GM18519 (cell line): ENCODE results near the gene DLL1.

Experiments
- ATAC-seq: cut with Tn5 transposase; IDR thresholded peaks from one replicate; pipeline ENCODE4 v1.9.1; 2021; ENCODE audit warnings: mild to moderate bottlenecking, moderate library complexity; ENCODE audit not compliant: unreplicated experiment, low FRiP score

Gene DLL1

DNA sequence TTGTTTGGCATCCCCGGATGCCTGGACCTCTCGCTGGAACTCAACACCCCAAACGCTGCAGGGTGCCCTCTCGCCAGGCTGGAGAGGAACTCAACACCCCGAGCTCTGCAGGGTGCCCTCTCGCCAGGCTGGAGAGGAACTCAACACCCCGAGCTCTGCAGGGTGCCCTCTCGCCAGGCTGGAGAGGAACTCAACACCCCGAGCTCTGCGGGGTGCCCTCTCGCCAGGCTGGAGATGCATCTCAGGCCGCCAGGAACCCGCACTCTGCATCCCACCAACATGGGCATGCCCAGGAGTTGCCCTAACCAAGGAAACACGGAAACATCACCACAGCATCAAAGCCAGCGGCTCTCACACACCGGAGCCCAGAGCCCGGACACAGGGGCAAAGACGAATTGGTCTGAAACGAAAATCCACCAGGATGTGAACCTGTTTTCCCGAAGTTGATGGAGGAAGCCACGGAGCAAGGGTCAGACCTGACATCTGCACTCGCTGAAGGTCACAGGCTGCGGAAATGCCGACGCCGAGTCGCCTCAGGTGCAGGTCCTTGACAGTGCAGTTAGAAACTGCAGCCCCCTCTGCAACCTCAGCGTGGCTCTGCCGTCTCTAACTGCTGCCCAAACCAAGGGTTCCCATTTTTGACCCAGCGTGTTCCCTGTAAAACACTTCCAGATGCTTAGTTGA lies 37.5 kb downstream of the DLL1 start:
- ATAC-seq: no peak

DNA sequence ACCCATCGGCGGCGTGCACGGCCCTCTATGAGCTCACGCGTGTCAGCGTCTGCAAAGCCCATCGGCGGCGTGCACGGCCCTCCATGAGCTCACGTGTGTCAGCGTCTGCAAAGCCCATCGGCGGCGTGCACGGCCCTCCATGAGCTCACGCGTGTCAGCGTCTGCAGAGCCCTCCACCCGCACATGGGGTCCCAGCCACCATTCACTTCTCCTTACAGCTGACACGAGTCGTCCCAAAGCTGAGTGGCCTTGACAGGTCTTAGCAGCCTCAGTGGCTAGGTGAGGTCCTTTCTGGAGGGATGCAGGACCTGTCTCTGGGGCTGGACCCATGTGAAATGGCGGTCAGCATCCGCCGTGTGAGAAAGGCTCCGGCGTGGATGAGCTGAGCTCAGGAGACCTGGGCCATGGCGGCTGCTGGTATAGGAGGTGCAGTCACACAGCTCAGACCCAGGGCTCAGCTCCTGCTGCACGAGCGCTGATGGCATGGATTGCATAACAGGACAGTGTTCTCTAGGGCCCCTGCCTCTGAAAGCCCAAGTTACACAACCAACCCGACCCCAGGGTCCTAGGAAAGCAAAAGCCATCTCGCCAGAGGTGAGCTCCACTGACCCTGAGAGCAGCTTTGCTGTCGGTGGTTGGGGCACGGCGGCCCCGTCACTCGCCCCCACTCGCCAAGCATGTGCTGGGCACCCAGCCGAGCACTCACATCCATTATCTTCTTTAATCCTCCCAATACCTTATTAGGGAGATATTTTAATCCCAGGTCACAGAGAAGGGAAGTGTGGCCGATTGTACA lies 38.9 kb downstream of the DLL1 start:
- ATAC-seq: no peak

DNA sequence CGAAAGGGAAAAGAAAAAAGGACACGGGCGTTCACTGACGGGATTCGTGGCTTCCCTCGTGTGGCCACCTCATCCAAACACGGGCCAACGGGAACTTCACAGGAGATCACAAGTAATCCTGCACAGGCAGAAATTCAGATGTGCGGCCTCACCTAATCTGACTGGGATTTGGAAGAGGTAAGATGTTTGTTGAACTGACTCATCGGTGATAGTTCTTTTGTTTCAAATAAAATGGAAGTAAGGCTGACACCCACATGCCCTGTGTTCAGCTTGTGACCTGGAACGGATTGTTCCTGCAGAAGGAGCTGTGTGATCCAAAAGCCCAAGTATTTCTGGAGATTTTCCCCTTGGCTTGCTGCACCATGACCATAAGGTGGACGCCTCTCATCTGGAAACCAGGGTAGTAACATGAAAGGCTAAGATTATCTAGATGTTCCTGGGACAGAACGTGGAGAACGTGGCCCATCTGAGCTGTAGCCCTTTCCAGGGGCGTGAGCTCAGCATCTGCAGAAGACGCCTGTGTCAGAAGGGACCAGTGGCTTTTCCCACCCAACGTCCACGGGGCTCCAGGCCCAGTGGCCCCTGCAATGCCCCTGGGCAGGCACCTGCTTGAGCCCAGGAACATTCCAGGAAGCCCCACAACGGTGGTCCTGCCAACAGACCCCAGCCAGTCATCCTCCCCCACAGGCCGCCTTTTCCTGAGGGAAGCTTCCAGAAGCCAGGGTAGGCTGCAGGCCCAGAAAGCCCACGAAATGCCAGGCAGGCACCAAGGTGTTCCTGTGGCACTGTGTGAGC lies 39.7 kb downstream of the DLL1 start:
- ATAC-seq: no peak

DNA sequence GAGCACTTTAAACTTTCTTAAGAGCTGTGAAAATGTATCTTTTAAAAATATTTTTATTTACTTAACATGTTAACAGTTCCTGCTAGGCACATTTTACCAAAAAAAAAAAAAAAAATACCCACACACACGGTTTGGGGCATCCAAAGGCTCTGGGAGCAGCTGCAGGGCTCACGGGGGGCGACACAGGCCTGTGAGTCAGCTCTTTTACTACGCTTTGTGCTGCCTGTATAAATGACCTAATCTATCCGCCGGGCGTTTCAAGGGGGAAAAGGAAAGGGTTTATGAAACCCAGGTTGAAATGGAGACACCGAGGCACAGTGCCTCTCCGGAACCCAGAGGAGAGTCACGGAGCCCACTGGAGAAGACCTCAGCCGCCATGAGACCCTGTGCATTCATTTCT lies 40.4 kb downstream of the DLL1 start:
- ATAC-seq: no peak

DNA sequence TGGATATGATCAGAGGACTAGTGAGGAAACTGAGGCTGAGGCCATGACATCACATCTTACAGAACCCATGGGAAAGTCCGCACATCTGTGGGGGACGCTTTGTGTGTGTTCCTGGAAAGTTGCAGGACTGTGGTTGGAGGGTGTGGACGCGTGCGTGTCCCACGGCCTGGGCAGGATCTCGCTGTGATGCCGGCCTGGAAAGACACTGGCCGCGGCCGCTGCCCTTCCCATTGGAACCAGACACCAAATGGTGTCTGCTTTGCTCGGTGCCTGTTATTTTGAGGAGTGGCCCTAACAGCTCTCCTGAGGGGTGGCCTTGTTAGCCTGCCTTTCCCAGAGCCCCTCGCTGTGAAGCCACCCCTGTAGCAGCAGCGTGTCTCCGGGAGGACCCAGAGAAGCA lies 41.1 kb downstream of the DLL1 start:
- no peak for ATAC-seq

DNA sequence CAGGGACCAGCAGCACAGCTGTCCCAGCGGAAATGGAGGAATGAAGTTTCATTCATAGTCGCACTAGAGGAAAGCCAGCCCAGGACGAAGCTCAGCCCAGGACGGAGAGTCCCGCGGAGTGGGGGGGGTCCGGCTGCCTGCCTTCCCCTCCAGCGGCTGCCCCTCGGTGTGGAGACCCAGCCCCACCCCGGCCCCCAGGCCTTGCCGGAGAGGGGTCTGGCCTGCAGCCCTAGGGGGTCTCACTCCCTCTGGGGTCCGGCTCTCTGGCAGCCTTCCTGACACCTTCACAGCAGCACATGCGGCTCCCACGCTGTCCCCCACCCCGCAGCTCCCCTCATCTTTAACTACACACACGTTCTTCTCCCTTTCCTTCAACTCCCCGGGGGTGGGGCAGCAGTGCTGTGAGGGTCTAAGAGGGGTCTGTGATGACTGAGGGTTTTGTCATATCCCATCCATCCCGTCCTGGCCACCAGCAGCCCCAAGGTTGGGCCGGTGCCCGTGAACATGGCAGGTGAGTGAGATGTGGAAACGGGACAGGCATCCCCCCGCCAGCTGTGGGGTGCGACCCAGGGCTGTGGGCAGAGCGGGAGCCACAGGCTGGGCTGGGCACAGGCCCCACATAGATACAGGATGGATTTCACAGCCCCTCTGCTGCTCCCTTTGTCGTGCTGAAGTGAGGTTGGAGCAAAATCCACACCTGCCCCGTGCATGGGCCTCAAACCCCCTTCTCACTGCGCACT lies 41.8 kb downstream of the DLL1 start:
- ATAC-seq: no peak

DNA sequence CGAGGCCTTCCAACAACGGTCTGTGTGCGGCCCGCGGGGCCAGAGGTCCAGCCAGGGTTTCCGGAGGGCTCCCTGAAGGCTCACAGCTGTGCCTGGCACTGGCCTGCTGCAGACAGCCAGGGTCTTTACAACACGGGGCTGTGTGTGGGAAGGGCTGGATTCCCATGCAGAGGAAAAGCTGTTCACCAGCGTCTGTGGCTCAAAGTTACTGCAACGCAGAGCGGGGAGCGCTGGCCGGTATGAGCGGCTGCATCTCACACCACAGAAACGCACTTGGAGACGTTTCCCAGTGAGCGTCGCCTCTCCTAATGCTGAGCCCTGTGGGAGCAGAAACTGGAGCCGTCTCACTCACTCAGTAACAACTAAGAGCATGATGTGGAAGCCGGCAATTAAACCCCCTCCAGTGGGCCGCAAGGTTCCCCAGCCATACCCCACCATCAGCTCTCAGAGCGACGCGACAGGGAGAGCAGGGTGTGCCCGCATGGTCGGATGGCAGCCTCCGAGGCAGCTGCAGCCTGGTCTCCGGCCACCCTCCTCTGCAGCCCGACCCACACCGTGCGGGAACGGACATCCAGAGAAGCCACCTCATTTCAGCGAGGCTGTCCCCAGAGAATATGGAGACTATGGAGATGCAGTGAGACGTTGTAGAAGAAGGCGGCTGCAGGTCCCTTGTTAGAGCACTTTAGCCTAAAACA lies 42.6 kb downstream of the DLL1 start:
- no peak for ATAC-seq

DNA sequence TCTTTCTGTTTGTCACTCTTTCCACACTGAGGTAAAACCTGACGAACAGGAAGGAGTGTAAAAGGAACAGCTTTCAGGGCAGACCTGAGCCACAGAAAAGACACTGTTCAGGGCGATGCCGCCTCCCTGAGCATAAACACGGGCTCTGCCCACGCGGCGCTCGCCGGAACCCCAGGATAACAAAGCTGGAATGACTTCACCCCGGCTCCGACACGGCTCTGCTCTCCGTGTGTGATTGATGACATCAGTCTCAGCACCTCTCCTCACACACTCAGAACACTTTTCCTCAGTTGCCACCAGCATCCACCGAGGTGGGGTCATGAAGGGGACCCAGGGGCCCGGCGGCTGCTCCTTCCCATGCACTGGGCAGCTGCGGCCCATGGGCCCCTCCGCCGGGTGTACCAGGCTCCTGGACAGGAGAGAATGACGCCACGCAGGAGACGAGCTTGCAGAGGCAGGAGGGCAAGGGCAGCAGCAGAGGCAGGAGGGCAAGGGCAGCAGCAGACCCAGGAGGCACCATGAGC lies 43.6 kb downstream of the DLL1 start:
- ATAC-seq: no peak

DNA sequence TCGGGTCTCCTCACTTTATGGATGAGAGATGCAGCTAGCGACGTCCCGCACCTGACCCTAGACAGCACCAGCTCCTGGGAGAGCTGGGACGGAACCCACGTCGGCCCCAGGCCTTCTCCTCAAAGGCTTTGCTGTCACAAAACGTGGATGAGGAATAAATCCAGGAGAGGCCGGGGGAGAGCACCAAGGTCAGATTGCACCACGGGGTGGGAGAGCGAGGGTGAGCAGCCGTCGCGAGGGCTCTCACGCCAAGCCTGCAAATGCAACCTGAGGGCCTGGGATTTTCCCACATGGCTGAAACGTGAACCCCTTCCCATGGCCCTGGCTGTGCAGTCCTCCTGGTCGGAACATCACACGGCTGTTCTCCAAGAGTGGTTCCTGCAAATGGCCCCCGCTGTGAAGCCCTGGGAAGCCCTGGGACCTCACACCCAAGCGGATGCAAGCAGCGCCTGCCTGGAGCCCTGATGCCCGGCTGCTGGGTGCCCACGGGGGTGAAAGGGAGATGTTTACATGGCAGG lies 45.3 kb downstream of the DLL1 start:
- no peak for ATAC-seq

DNA sequence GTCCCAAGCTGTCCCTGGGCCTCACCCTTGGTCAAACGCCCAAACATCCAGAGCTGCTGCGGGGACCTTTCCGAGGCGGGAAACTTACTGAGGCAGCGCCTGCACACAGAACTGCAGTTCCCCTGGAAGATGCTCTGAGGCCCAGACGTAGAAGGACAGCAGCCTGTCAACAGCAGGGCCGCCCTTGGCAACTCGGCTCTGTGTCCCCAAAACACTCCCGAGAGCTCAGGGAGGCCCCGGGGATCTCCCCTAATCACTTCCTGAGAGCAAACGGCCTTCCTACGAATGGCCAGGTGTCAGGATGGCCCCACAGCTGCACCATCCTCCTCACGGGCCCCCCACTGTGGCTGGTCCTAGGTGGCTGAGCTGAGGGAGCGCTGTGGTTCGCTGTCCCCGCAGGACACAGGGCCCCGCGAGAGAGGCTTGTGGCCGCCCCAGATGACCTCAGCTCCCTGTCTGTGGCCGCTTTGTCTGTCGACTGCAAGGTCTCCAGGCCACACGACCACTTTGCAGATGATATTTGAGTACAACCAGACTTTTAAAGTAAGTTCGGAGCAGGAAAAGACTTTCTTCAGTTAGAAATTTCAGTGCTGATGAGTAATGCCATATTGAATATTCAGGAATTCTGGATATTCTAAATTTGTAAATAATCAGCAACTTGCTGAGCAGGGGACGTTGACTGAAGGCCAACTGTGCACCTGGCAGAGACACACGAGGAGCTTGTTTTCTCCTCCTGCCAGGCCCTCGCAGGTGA lies 46.0 kb downstream of the DLL1 start:
- no peak for ATAC-seq

DNA sequence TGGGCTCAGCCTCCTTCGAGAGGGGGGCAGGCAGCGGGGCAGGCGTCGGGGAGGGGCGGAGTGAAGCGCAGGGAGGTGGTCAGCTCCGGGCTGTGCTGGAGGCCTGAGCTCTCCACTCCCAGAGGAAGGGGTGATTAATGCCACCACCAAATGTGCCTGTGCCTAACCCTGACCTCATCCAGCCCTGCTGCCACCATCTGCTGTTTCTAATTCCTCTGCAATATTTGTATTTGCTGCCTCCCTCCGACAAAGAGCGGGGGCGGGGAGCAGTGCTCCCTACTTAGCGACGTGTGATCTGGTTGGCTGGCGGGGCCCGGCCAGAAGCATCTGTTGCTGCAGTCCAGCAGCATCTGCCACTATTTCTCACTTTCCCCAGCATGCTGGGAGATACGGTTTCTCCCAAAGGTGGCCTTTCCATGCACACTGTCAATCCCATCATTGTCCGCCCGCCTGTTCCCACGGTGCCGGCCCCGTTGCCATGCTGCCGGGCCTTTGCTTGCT lies 47.0 kb downstream of the DLL1 start:
- no peak for ATAC-seq

DNA sequence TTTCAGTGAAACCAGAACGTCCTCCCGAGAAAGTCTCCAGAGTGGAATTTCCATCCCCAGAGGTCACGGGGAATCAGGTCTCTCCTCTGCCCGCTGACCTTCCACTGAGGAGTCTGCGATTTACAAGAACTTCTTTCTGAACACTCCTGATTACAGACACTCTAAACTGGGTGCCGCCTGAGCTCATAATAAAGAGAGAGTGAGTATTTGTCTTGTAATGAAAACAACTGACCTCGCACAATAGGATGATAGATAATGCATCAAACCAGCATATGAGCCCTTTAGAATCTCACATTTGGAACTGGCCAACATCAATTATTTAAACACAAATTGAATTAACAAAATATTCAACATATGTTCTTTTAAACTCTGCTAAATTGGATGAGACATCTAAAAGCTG lies 47.5 kb downstream of the DLL1 start:
- ATAC-seq: no peak

DNA sequence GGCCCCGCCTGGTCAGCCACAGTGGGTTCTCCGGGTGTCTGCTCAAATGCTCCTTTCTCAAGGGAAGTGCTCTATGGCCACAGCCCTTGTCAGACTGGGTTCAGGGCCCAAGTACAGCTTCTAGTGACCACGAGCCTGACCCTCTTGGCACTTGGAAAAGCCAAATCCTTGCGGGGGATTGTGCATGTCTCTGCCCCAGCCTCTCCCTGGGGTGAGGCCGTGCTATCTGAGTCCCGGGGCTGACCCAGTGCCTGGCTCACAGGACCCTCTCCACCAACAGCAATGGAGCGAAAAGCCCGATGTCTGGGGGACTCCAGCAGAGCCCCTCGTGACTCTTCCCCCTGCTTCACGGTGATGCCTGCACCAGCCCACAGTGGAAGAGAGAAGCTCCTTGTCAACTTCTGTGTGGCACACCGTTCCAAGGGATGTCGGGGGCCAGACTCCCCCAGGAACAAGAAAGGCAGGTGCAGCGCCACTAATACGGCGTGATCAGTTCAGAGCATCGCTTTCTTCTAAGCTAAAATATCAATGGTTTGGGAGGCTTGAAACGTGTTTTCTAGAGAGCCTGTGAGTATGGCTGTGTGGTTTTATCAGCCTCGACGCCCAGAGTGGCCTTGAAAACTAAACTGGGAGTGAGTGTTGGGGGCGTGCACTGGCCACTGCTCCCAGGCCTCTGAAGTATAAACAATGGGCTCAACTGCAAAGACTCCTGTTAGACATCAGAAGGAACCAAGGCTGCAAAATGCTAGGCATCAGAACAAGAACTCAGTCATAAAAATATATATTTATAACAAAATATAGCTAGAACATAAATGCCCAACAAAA lies 51.9 kb downstream of the DLL1 start:
- ATAC-seq: no peak

DNA sequence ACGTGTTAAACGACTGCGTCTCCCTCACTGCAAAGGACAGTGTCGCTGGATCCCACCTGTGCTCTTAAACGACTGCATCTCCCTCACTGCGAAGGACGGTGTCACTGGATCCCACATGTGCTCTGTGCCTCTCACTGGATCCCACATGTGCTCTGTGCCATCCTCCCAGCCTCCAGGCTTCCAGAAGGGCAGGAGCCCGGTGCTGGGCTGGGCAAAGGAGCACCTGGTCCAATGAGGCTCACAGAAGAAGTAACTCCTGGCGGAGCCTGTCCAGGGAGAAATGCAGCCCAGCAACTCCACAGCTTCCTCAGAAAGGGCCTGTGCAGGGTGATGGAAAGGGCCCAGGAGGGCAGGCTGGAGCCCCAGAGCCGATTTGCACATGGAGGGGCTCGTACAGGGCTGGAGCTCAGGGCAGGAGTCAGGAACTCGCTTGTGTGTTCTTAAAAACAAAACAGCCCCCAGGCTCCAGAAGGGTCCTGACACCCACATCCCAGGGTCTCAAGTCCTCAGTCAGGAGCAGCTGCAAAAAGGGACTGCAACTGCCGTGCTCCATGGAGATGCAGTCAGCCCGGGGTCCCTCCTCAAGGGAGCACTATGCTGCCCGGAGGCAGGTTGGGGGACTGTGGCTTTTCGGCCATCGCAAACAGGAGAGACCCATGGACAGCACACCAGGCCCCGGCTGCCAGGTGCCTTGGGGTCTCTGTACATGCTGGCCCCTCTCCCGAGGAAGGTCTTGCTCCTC lies 52.7 kb downstream of the DLL1 start:
- ATAC-seq: no peak

DNA sequence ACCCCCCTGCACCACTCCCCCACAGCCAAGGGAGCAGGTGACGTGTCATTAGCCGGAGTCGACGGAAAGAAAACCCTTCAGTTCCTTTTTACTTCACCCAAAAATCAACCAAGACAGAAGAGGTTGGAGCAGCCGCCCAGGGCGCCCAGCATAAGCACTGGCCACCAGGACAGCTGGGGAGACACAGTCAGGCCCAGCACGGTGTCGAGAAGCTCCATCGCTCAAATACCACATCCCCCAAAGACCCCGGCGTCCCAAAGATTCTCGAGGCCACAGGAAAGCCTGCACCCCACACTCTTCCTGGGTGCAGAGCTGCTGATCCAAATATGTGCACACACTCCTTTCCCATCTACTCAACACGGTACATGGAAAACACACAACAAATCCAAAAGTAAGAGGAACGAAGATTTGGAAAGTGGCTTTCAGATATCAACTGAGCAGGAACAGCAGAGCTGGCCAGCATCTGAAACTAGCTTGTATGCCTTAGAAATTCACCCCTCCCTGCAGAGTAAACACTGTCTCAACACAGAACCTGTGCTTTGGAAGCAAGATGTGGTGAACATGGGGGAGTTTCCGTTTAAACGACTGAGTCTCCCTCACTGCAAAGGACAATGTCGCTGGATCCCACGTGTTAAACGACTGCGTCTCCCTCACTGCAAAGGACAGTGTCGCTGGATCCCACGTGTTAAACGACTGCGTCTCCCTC lies 54.6 kb downstream of the DLL1 start:
- ATAC-seq: no peak

DNA sequence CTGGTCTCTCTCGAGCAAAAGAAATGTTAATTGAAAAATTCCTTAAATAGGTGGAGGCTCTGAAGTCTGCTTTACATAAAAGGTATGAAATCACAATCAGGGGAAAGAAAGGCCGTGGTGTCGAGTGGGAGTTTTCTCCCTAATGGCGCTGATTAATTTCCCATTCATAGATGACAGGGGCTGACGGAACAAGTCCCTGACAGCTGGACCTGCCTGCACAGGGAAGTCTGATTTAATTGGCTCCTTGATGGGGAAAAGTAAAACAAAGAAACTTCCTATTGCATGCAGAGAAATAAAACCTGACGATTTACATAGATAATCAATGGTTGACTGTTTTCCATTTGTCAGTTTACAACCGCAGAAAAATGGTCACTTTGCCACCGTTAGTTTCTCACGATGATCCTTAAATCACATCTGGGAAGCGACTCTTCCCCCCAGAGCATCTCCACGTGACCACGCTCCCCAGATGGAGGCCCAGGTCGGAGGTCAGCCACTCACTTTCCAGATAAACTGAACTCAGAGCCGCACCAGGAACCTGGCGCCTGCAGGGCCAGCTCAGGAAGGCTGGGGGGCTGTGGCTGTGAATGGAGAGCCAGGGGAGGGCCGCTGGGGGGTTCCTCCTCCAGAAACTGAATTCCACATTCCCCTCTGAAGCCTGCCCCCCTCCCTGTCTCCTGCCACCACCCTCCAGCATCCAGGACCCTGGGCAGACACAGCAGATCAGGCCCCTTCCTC lies 55.3 kb downstream of the DLL1 start:
- no peak for ATAC-seq
